ENCODE results near the gene TCEA2.

DNA sequence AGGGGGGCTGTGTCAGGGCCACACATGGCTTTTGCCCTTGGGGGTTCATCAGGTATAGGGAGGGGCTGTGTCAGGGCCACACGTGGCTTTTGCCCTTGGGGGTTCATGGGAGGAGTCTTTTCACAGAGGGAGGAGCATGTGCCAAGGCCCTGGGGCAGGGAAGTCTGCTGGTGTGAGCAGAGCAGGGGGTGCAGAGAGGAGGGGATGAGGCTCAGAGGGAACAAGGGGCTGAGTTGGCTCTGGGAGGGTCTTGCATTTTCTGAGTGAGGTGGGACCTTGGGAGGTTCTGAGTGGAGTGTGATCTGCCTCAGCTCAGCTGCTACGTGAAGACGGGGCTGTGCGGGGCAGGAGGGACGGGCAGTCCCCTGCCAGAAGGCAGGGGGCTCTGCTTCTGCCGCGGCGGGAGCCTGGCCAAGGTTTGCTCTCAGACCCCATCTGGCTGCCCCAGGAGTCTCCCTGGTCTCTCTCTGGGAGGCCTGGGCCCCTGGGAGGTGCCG, 7.6 kb upstream of the TCEA2 start:
- TF ChIP-seq, protein P1, sequence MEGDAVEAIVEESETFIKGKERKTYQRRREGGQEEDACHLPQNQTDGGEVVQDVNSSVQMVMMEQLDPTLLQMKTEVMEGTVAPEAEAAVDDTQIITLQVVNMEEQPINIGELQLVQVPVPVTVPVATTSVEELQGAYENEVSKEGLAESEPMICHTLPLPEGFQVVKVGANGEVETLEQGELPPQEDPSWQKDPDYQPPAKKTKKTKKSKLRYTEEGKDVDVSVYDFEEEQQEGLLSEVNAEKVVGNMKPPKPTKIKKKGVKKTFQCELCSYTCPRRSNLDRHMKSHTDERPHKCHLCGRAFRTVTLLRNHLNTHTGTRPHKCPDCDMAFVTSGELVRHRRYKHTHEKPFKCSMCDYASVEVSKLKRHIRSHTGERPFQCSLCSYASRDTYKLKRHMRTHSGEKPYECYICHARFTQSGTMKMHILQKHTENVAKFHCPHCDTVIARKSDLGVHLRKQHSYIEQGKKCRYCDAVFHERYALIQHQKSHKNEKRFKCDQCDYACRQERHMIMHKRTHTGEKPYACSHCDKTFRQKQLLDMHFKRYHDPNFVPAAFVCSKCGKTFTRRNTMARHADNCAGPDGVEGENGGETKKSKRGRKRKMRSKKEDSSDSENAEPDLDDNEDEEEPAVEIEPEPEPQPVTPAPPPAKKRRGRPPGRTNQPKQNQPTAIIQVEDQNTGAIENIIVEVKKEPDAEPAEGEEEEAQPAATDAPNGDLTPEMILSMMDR (IDR thresholded peaks at IDR 0.05) = no peak
- TF ChIP-seq, protein P2, sequence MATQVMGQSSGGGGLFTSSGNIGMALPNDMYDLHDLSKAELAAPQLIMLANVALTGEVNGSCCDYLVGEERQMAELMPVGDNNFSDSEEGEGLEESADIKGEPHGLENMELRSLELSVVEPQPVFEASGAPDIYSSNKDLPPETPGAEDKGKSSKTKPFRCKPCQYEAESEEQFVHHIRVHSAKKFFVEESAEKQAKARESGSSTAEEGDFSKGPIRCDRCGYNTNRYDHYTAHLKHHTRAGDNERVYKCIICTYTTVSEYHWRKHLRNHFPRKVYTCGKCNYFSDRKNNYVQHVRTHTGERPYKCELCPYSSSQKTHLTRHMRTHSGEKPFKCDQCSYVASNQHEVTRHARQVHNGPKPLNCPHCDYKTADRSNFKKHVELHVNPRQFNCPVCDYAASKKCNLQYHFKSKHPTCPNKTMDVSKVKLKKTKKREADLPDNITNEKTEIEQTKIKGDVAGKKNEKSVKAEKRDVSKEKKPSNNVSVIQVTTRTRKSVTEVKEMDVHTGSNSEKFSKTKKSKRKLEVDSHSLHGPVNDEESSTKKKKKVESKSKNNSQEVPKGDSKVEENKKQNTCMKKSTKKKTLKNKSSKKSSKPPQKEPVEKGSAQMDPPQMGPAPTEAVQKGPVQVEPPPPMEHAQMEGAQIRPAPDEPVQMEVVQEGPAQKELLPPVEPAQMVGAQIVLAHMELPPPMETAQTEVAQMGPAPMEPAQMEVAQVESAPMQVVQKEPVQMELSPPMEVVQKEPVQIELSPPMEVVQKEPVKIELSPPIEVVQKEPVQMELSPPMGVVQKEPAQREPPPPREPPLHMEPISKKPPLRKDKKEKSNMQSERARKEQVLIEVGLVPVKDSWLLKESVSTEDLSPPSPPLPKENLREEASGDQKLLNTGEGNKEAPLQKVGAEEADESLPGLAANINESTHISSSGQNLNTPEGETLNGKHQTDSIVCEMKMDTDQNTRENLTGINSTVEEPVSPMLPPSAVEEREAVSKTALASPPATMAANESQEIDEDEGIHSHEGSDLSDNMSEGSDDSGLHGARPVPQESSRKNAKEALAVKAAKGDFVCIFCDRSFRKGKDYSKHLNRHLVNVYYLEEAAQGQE (IDR thresholded peaks at IDR 0.05; ENCODE audit: insufficient read depth in 1 of 2, low read depth in 2 of 2, low read length in 1 of 2) = no peak
- no peak for TF ChIP-seq TCF7L2 (IDR thresholded peaks at IDR 0.05; ENCODE audit: low read depth, low read length)

Measured in Panc1 (cell line).